B cell (primary cell): ENCODE measurements around the gene DEPDC4. TPM values are rescaled to one million over a fixed set of nuclear protein-coding genes. Genes with fewer than 3 reads are reported as not detected.

Experiments
- ATAC-seq: fragments of 200-7000 bp; cut with Tn5 transposase; one replicate; pipeline ENCODE4 v1.10.0; 2021; ENCODE audit warnings: low read depth, mild to moderate bottlenecking, moderate number of reproducible peaks, moderate library complexity
- CTCF ChIA-PET: fragments of 350-600 bp; sonication (Branson Sonifier 250); formaldehyde crosslinking; loops from one replicate; lab custom pipeline; 2021; ENCODE audit warnings: antibody characterized with exemption, inconsistent platforms; lab: Charles Lee
- POLR2A ChIA-PET: fragments of 350-600 bp; sonication (Branson Sonifier 250); formaldehyde crosslinking; loops from one replicate; lab custom pipeline; 2021; ENCODE audit warnings: antibody characterized with exemption; lab: Charles Lee
- DNase-seq: peaks from one replicate; pipeline ENCODE4 v3.0.0; 2013
- H2AFZ ChIP-seq: 2 replicates; pipeline ENCODE4 v1.6.1; 2012; ENCODE audit warnings: mild to moderate bottlenecking, low read depth, low read length; ENCODE audit not compliant: insufficient read depth, poor library complexity, severe bottlenecking
- H3K27ac ChIP-seq, 2 donors: 1 replicate in 1 of 2; 2 replicates in 1 of 2; pipeline ENCODE4 v1.5.1; 2012 to 2013; ENCODE audit warnings: low read length in 2 of 2, mild to moderate bottlenecking in 2 of 2, moderate library complexity in 1 of 2
- H3K27me3 ChIP-seq, 4 experiments: fragments of 200-600 bp in 1 of 4; sonication (generic) in 1 of 4; replicated peaks in 1 of 4; 1 replicate in 2 of 4; 2 replicates in 2 of 4; pipeline versions ENCODE4 v1.6.1 to v1.7.0; 2013 to 2016; ENCODE audit warnings: low read length in 3 of 4, mild to moderate bottlenecking in 2 of 4, mixed read lengths in 1 of 4, moderate library complexity in 1 of 4; ENCODE audit not compliant: insufficient read depth in 4 of 4, control insufficient read depth in 3 of 4; ENCODE audit errors: control extremely low read depth in 1 of 4
- H3K36me3 ChIP-seq, 2 experiments: replicated peaks in 1 of 2; 1 replicate in 1 of 2; 2 replicates in 1 of 2; pipeline versions ENCODE4 v1.6.1 to v1.7.1; 2013; ENCODE audit warnings: low read length in 1 of 2; ENCODE audit not compliant: insufficient read depth in 2 of 2, control insufficient read depth in 1 of 2; ENCODE audit errors: control extremely low read depth in 1 of 2, extremely low read depth in 1 of 2
- H3K4me1 ChIP-seq, 2 donors: fragments of 200-600 bp in 1 of 2; sonication (generic) in 1 of 2; 1 replicate in 1 of 2; 2 replicates in 1 of 2; pipeline versions ENCODE4 v1.5.1 to v1.6.1; 2013 to 2017; ENCODE audit warnings: low read length in 2 of 2; ENCODE audit not compliant: control insufficient read depth in 2 of 2, insufficient read depth in 2 of 2
- H3K4me2 ChIP-seq: replicated peaks from 2 replicates; pipeline ENCODE3; 2012; ENCODE audit warnings: mild to moderate bottlenecking, low read depth, low read length; ENCODE audit not compliant: poor library complexity, severe bottlenecking
- H3K4me3 ChIP-seq, 5 experiments: fragments of 200-600 bp in 1 of 5; sonication (generic) in 1 of 5; 1 replicate in 3 of 5; 2 replicates in 2 of 5; pipeline versions ENCODE4 v1.5.1 to v1.7.0; 2011 to 2016; ENCODE audit warnings: low read length in 4 of 5, mild to moderate bottlenecking in 4 of 5, low read depth in 2 of 5, control low read depth in 1 of 5, moderate library complexity in 1 of 5; ENCODE audit not compliant: insufficient read depth in 1 of 5; ENCODE audit errors: control extremely low read depth in 1 of 5, extremely low read depth in 1 of 5
- H3K79me2 ChIP-seq: fragments of 200-600 bp; sonication (generic); one replicate; pipeline ENCODE4 v1.6.0; 2016; ENCODE audit warnings: low read length; ENCODE audit not compliant: control insufficient read depth, insufficient read depth
- H3K9ac ChIP-seq: fragments of 200-600 bp; sonication (generic); 2 replicates; pipeline ENCODE4 v1.6.1; 2017; ENCODE audit warnings: mild to moderate bottlenecking, low read length, moderate library complexity
- H3K9me3 ChIP-seq, 3 donors: one replicate each; pipeline versions ENCODE4 v1.6.1 to v1.7.1; 2013; ENCODE audit warnings: low read length in 2 of 3; ENCODE audit not compliant: control insufficient read depth in 2 of 3, insufficient read depth in 1 of 3; ENCODE audit errors: control extremely low read depth in 1 of 3
- H4K20me1 ChIP-seq: 2 replicates; pipeline ENCODE4 v1.6.0; 2012; ENCODE audit warnings: mild to moderate bottlenecking, low read length; ENCODE audit not compliant: insufficient read depth, control insufficient read depth, poor library complexity, severe bottlenecking
- H3K27ac Mint-ChIP-seq: one replicate; pipeline ENCODE4 v1.8.0; 2021; ENCODE audit warnings: mixed read lengths
- H3K27me3 Mint-ChIP-seq: one replicate; pipeline ENCODE4 v1.8.0; 2021; ENCODE audit warnings: mixed read lengths
- H3K4me1 Mint-ChIP-seq: one replicate; pipeline ENCODE4 v1.8.0; 2021; ENCODE audit warnings: mixed read lengths
- H3K4me3 Mint-ChIP-seq: one replicate; pipeline ENCODE4 v1.8.0; 2021; ENCODE audit warnings: mixed read lengths
- H3K9me3 Mint-ChIP-seq: one replicate; pipeline ENCODE4 v1.8.0; 2022; ENCODE audit warnings: mixed read lengths; ENCODE audit not compliant: insufficient read depth
- EZH2 ChIP-seq: IDR thresholded peaks from 2 replicates; pipeline ENCODE4 v1.6.1; 2012; ENCODE audit warnings: borderline replicate concordance, low read depth, mild to moderate bottlenecking, moderate library complexity, low read length; ENCODE audit not compliant: insufficient read depth, poor library complexity, severe bottlenecking
- WGBS: methylation state at CpG from one replicate; pipeline ENCODE4 v1.1.5; 2013; ENCODE audit warnings: missing lambda C conversion rate; ENCODE audit not compliant: insufficient coverage; 5-methylcytosine and 5-hydroxymethylcytosine counted together
- intact Hi-C: fragments of 100-400 bp; cut with micrococcal nuclease; formaldehyde crosslinking; loops from one replicate; pipeline ENCODE4 v1.10.0; 2022
- polyA plus RNA-seq: library from polyadenylated mRNA; depleted of rRNA; stranded (reverse); fragments of >200 nt; gene quantifications from 2 replicates; pipeline ENCODE4 v1.2.3, GENCODE V29; 2012
- total RNA-seq, 2 donors: library from RNA; stranded (reverse); fragments of 120-200 nt in 1 of 2; gene quantifications; 1 replicate in 1 of 2; 2 replicates in 1 of 2; pipeline versions ENCODE4 v1.2.3 to v1.2.4, GENCODE V29; 2013 to 2022
- TF ChIP-seq, protein P1 (sequence below): fragments of 200-600 bp; IDR thresholded peaks from one replicate; pipeline ENCODE4 v1.8.0; 2022; ENCODE audit warnings: antibody characterized with exemption, mild to moderate bottlenecking

DEPDC4 gene
- total and polyA plus RNA-seq, 2 donors (not counting 1 experiment from before 2014, with no cell fraction given): 1.2 to 1.8 TPM

DNA sequence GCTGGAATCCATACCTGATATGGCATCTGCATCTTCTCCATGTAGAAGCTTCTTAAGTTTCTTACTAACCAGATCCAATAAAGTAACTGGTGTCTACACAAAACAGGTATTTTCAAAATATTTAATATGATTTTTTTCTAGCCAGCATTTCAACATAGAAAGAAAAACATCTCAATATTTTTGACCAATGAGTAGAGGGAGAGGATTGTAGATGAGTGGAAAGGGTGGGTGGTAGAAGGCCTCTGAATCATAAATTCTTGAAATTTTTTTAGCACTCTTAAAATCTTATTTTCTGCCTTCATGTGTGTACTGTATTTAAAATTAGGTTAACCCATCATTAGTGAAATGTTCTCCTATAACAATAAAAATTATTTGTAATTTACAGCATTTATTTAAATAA, 18.0 kb downstream of the DEPDC4 start:
- Histone ChIP-seq H3K9me3 (no peaks in the 10 kb centered on the region), H3K27me3 (no peaks in the 10 kb centered on the region), H3K4me3 (no peak overlapping the region), H3K4me1 (no peaks in the 10 kb centered on the region), H3K4me2 (no peak overlapping the region), H2AFZ (no peak overlapping the region), H4K20me1 (no peaks in the 10 kb centered on the region), H3K79me2 (no peaks in the 10 kb centered on the region), H3K9ac (no peak overlapping the region), H3K27ac (no peak overlapping the region), H3K36me3 (no peaks in the 10 kb centered on the region)
- ATAC-seq: no peak
- Mint-ChIP-seq H3K4me3 (no peak overlapping the region), H3K4me1 (no peaks in the 10 kb centered on the region), H3K9me3 (no peaks in the 10 kb centered on the region), H3K27ac (no peak overlapping the region), H3K27me3 (no peaks in the 10 kb centered on the region)
- DNase-seq: no peak
- ChIA-PET CTCF (no interaction called here), POLR2A (interaction anchor here (0.6 kb wide), 1 partner anchor 11 kb away, joined by 6 read pairs; no protein-coding TSS in a partner anchor)
- intact Hi-C loops: no loop called here
- TF ChIP-seq, protein P1, sequence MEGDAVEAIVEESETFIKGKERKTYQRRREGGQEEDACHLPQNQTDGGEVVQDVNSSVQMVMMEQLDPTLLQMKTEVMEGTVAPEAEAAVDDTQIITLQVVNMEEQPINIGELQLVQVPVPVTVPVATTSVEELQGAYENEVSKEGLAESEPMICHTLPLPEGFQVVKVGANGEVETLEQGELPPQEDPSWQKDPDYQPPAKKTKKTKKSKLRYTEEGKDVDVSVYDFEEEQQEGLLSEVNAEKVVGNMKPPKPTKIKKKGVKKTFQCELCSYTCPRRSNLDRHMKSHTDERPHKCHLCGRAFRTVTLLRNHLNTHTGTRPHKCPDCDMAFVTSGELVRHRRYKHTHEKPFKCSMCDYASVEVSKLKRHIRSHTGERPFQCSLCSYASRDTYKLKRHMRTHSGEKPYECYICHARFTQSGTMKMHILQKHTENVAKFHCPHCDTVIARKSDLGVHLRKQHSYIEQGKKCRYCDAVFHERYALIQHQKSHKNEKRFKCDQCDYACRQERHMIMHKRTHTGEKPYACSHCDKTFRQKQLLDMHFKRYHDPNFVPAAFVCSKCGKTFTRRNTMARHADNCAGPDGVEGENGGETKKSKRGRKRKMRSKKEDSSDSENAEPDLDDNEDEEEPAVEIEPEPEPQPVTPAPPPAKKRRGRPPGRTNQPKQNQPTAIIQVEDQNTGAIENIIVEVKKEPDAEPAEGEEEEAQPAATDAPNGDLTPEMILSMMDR: no peak
- TF ChIP-seq EZH2: no peak

DNA sequence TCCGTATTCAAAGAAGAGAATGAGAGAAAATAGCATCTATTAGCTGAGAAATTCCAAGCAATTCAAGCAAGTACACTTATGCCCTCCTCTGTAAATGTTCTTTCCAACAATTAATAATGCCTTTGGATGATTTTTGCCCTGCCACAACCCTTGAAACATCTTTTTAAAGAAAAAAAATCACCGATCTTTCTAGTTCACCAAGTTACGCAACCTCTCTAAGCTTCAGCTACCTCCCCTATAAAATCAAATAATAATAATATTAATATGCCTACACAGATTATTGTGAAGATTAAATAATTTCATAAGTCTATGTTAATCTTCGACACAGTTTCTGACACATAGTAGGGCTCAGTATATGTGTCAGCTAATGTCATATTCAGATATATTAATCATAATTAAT, 19.1 kb downstream of the DEPDC4 start:
- DNase-seq (no peak), ATAC-seq (no peak)
- no peaks in the 10 kb centered on the region for H3K4me1 ChIP-seq
- ChIA-PET POLR2A (no interaction called here), CTCF (no interaction called here)
- no peaks in the 10 kb centered on the region for H4K20me1 ChIP-seq
- TF ChIP-seq, protein P1: no peak
- TF ChIP-seq EZH2: no peak
- H3K27ac Mint-ChIP-seq: no peak overlapping the region
- H3K27me3 Mint-ChIP-seq: no peaks in the 10 kb centered on the region
- no peaks in the 10 kb centered on the region for H3K9me3 ChIP-seq
- H3K27ac ChIP-seq: no peak overlapping the region
- H3K9me3 Mint-ChIP-seq: no peaks in the 10 kb centered on the region
- H2AFZ ChIP-seq: no peak overlapping the region
- no CpG with 5 or more reads among the region's 4 CpGs for WGBS
- no peak overlapping the region for H3K9ac ChIP-seq
- H3K4me2 ChIP-seq: no peak overlapping the region
- no peaks in the 10 kb centered on the region for H3K27me3 ChIP-seq
- no peaks in the 10 kb centered on the region for H3K4me1 Mint-ChIP-seq
- H3K4me3 Mint-ChIP-seq: no peak overlapping the region
- no peaks in the 10 kb centered on the region for H3K79me2 ChIP-seq
- intact Hi-C loops: no loop called here
- no peak overlapping the region for H3K4me3 ChIP-seq
- no peaks in the 10 kb centered on the region for H3K36me3 ChIP-seq
